Activated CD8-positive, alpha-beta memory T cell treated with anti-CD3 and anti-CD28 coated beads for 1 hour (primary cell): Measurements from ENCODE around the gene SOCS3.
"Not testable (repeated sequence)": the region's sequence is repeated elsewhere in the genome, so short reads cannot be mapped to it uniquely, and the experiment has no call there.

Source experiments
- DNase-seq, 2 donors: peaks; one replicate each; pipeline ENCODE4 v3.0.0-alpha.2; 2020; ENCODE audit warnings: low read depth in 1 of 2; ENCODE audit errors: extremely low read depth in 1 of 2

Gene SOCS3

GRCh38 chr17:78335209-78335608 lies 24.7 kb downstream of the SOCS3 start:
- DNase-seq, result no peak

GRCh38 chr17:78332991-78333390 lies 26.9 kb downstream of the SOCS3 start:
- no peak for DNase-seq

GRCh38 chr17:78331355-78331754 lies 28.5 kb downstream of the SOCS3 start:
- DNase-seq, result not testable (repeated sequence)

GRCh38 chr17:78330570-78331224 lies 29.2 kb downstream of the SOCS3 start:
- no peak for DNase-seq

GRCh38 chr17:78329263-78330059 lies 30.4 kb downstream of the SOCS3 start:
- no peak for DNase-seq

- DNase-seq, result no peak
These were observed 32.0 kb downstream of the SOCS3 start for GRCh38 chr17:78327880-78328279.

- DNase-seq, result no peak
These were observed 34.7 kb downstream of the SOCS3 start for GRCh38 chr17:78325076-78325687.

- DNase-seq, result no peak
These were observed 35.3 kb downstream of the SOCS3 start for GRCh38 chr17:78324391-78325075.

GRCh38 chr17:78323826-78324390 lies 36.0 kb downstream of the SOCS3 start:
- no peak for DNase-seq

- DNase-seq, result no peak
These were observed 36.9 kb downstream of the SOCS3 start for GRCh38 chr17:78322858-78323455.

- DNase-seq, result no peak
These were observed 37.5 kb downstream of the SOCS3 start for GRCh38 chr17:78322327-78322857.

GRCh38 chr17:78318843-78319242 lies 41.0 kb downstream of the SOCS3 start:
- DNase-seq, result no peak

GRCh38 chr17:78318407-78318806 lies 41.5 kb downstream of the SOCS3 start:
- no peak for DNase-seq

GRCh38 chr17:78317794-78318400 lies 42.0 kb downstream of the SOCS3 start:
- no peak for DNase-seq

- no peak for DNase-seq
These were observed 42.7 kb downstream of the SOCS3 start for GRCh38 chr17:78316867-78317789.

GRCh38 chr17:78316115-78316866 lies 43.6 kb downstream of the SOCS3 start:
- DNase-seq, result no peak

- peak in 1 of 2 donors; percentile 22 for DNase-seq
These were observed 44.3 kb downstream of the SOCS3 start for GRCh38 chr17:78315355-78316114.
